Activated T-helper 2 cell treated with anti-CD3 and anti-CD28 coated beads, Interferon-gamma antibody, Interleukin-2, Interleukin-4, amounts not matched to agents 10 μg/mL and 5 μg/mL and 100 μg/mL, durations not matched to agents 14 hours and 24 hours and 36 hours (primary cell): ENCODE data around the gene NPIPB2. TPM values are rescaled to one million over a fixed set of nuclear protein-coding genes. Genes with fewer than 3 reads are reported as not detected.
A peak's percentile ranks its signal among the peaks of the same experiment; 100 is the strongest.
"Not testable (repeated sequence)": the region's sequence is repeated elsewhere in the genome, so short reads cannot be mapped to it uniquely, and the experiment has no call there.

ENCODE experiments used
- DNase-seq: peaks from one replicate; pipeline ENCODE4 v3.0.0; 2021; ENCODE audit warnings: low spot score
- H3K27ac Mint-ChIP-seq: one replicate; pipeline ENCODE4 v1.8.0; 2021; ENCODE audit warnings: mixed read lengths
- H3K27me3 Mint-ChIP-seq: one replicate; pipeline ENCODE4 v1.8.0; 2021; ENCODE audit warnings: low read depth, mixed read lengths
- H3K36me3 Mint-ChIP-seq: one replicate; pipeline ENCODE4 v1.8.0; 2021; ENCODE audit warnings: low read depth, mixed read lengths
- H3K4me1 Mint-ChIP-seq: one replicate; pipeline ENCODE4 v1.8.0; 2021; ENCODE audit warnings: low read depth, mixed read lengths
- H3K4me3 Mint-ChIP-seq: one replicate; pipeline ENCODE4 v1.8.0; 2021; ENCODE audit warnings: low read depth, mild to moderate bottlenecking, moderate library complexity, mixed read lengths
- H3K9me3 Mint-ChIP-seq: one replicate; pipeline ENCODE4 v1.8.0; 2021; ENCODE audit warnings: mixed read lengths
- intact Hi-C: fragments of 100-400 bp; cut with micrococcal nuclease; formaldehyde crosslinking; loops from one replicate; pipeline ENCODE4 v1.15.1; 2023
- total RNA-seq: library from RNA; stranded (reverse); gene quantifications from 2 replicates; pipeline ENCODE4 v1.2.3, GENCODE V29; 2022

Gene NPIPB2
- total RNA-seq = 13.2 and 14.9 TPM in 2 replicates

GRCh38 chr16:11941945-11942344 is at the start of gene NPIPB2:
Gene NPIPB2 (minus strand): TSS chr16:11942045. CDS start chr16:11942045, 0 bp downstream.
- DNase-seq, intact Hi-C loops, H3K27ac Mint-ChIP-seq, H3K4me1 Mint-ChIP-seq, H3K36me3 Mint-ChIP-seq, H3K9me3 Mint-ChIP-seq, H3K4me3 Mint-ChIP-seq, H3K27me3 Mint-ChIP-seq: not testable (repeated sequence)

GRCh38 chr16:11990702-11991390 is 49.0 kb upstream of the NPIPB2 start:
- Mint-ChIP-seq H3K4me3 (no peak overlapping the region), H3K9me3 (no peaks in the 10 kb centered on the region), H3K36me3 (no peaks in the 10 kb centered on the region), H3K4me1 (no peaks in the 10 kb centered on the region), H3K27me3 (no peaks in the 10 kb centered on the region), H3K27ac (no peak overlapping the region)
- intact Hi-C loops = no loop called here
- DNase-seq = no peak

GRCh38 chr16:11988258-11988978 is 46.6 kb upstream of the NPIPB2 start:
- intact Hi-C loops = no loop called here
- Mint-ChIP-seq H3K9me3 (no peaks in the 10 kb centered on the region), H3K4me3 (no peak overlapping the region), H3K36me3 (no peaks in the 10 kb centered on the region), H3K27me3 (no peaks in the 10 kb centered on the region), H3K4me1 (no peaks in the 10 kb centered on the region), H3K27ac (no peak overlapping the region)
- no peak for DNase-seq

- intact Hi-C loops = no loop called here
- DNase-seq = no peak
- Mint-ChIP-seq H3K9me3 (no peaks in the 10 kb centered on the region), H3K27me3 (no peaks in the 10 kb centered on the region), H3K4me3 (no peak overlapping the region), H3K36me3 (no peaks in the 10 kb centered on the region), H3K4me1 (no peaks in the 10 kb centered on the region), H3K27ac (no peak overlapping the region)
Observed at GRCh38 chr16:11986521-11987057, 44.7 kb upstream of the NPIPB2 start.

- Mint-ChIP-seq H3K4me1 (peaks cover 2% of the 10 kb centered on the region), H3K36me3 (no peaks in the 10 kb centered on the region), H3K9me3 (no peaks in the 10 kb centered on the region), H3K27me3 (no peaks in the 10 kb centered on the region), H3K4me3 (no peak overlapping the region), H3K27ac (no peak overlapping the region)
- DNase-seq = no peak
- intact Hi-C loops = no loop called here
Observed at GRCh38 chr16:11985250-11985649, 43.4 kb upstream of the NPIPB2 start.

- intact Hi-C loops = no loop called here
- no peak overlapping the region for H3K4me3 Mint-ChIP-seq
- DNase-seq = no peak
- H3K9me3 Mint-ChIP-seq = no peaks in the 10 kb centered on the region
- no peak overlapping the region for H3K27ac Mint-ChIP-seq
- H3K4me1 Mint-ChIP-seq = peaks cover 24% of the 10 kb centered on the region
- no peaks in the 10 kb centered on the region for H3K27me3 Mint-ChIP-seq
- peaks cover 4% of the 10 kb centered on the region for H3K36me3 Mint-ChIP-seq
Observed at GRCh38 chr16:11980136-11980844, 38.4 kb upstream of the NPIPB2 start.

GRCh38 chr16:11979013-11979672 is 37.3 kb upstream of the NPIPB2 start:
- intact Hi-C loops = loop anchor here (10.0 kb wide), 1 partner anchor 86 kb away; no protein-coding TSS in a partner anchor
- H3K4me1 Mint-ChIP-seq = peaks cover 24% of the 10 kb centered on the region
- no peak for DNase-seq
- no peaks in the 10 kb centered on the region for H3K27me3 Mint-ChIP-seq
- H3K27ac Mint-ChIP-seq = no peak overlapping the region
- H3K9me3 Mint-ChIP-seq = no peaks in the 10 kb centered on the region
- no peak overlapping the region for H3K4me3 Mint-ChIP-seq
- peaks cover 4% of the 10 kb centered on the region for H3K36me3 Mint-ChIP-seq

- peaks cover 4% of the 10 kb centered on the region for H3K36me3 Mint-ChIP-seq
- H3K9me3 Mint-ChIP-seq = no peaks in the 10 kb centered on the region
- H3K27ac Mint-ChIP-seq = no peak overlapping the region
- DNase-seq = no peak
- intact Hi-C loops = loop anchor here (10.0 kb wide), 1 partner anchor 87 kb away; no protein-coding TSS in a partner anchor
- H3K27me3 Mint-ChIP-seq = no peaks in the 10 kb centered on the region
- H3K4me3 Mint-ChIP-seq = peak overlapping the region; percentile 96
- peaks cover 24% of the 10 kb centered on the region for H3K4me1 Mint-ChIP-seq
Observed at GRCh38 chr16:11978080-11978479, 36.2 kb upstream of the NPIPB2 start.

GRCh38 chr16:11977376-11978041 is 35.7 kb upstream of the NPIPB2 start:
- intact Hi-C loops = loop anchor here (2.0 to 10.0 kb wide), 2 partner anchors 63 to 87 kb away; partner anchors contain the start of gene GSPT1
- H3K36me3 Mint-ChIP-seq = peaks cover 4% of the 10 kb centered on the region
- H3K9me3 Mint-ChIP-seq = no peaks in the 10 kb centered on the region
- peaks cover 24% of the 10 kb centered on the region for H3K4me1 Mint-ChIP-seq
- peak overlapping the region; percentile 96 for H3K4me3 Mint-ChIP-seq
- no peaks in the 10 kb centered on the region for H3K27me3 Mint-ChIP-seq
- DNase-seq = no peak
- peak overlapping the region; percentile 43 for H3K27ac Mint-ChIP-seq

GRCh38 chr16:11976850-11977375 is 35.1 kb upstream of the NPIPB2 start:
- Mint-ChIP-seq H3K27ac (peak overlapping the region; percentile 73), H3K36me3 (peaks cover 4% of the 10 kb centered on the region), H3K4me1 (peaks cover 24% of the 10 kb centered on the region), H3K4me3 (peak overlapping the region; percentile 96), H3K9me3 (no peaks in the 10 kb centered on the region), H3K27me3 (no peaks in the 10 kb centered on the region)
- no peak for DNase-seq
- intact Hi-C loops = loop anchor here (2.0 to 10.0 kb wide), 2 partner anchors 62 to 88 kb away; partner anchors contain the start of gene GSPT1

GRCh38 chr16:11973070-11973469 is 31.2 kb upstream of the NPIPB2 start:
- intact Hi-C loops = loop anchor here (10.0 kb wide), 1 partner anchor 92 kb away; no protein-coding TSS in a partner anchor
- H3K4me3 Mint-ChIP-seq = no peak overlapping the region
- DNase-seq = no peak
- no peaks in the 10 kb centered on the region for H3K27me3 Mint-ChIP-seq
- H3K4me1 Mint-ChIP-seq = peaks cover 20% of the 10 kb centered on the region
- H3K27ac Mint-ChIP-seq = no peak overlapping the region
- H3K9me3 Mint-ChIP-seq = no peaks in the 10 kb centered on the region
- peaks cover 4% of the 10 kb centered on the region for H3K36me3 Mint-ChIP-seq
